Measurements from ENCODE around the gene STXBP4.

GRCh38 chr17:55215711-55216110, 247.1 kb downstream of the STXBP4 start:
- TF ChIP-seq POLR2AphosphoS5 (IDR thresholded peaks at IDR 0.05; ENCODE audit: low read depth, low read length) (no peak), SIN3A (IDR thresholded peaks at IDR 0.05; ENCODE audit: borderline replicate concordance, low read depth, low read length) (no peak), CHD2 (IDR thresholded peaks at IDR 0.05; ENCODE audit: low read length, partially characterized antibody) (no peak), RFX5 (IDR thresholded peaks at IDR 0.05; ENCODE audit: low read length) (no peak), EZH2phosphoT487 (IDR thresholded peaks at IDR 0.05; ENCODE audit: borderline replicate concordance, low read depth) (no peak), TCF12 (IDR thresholded peaks at IDR 0.05) (no peak), RCOR1 (IDR thresholded peaks at IDR 0.05; ENCODE audit: low read length) (no peak), RAD21 (IDR thresholded peaks at IDR 0.05; ENCODE audit: low read length) (no peak), TAF1 (IDR thresholded peaks at IDR 0.05; ENCODE audit: borderline replicate concordance, low read depth, low read length) (no peak), USF1 (IDR thresholded peaks at IDR 0.05; ENCODE audit: borderline replicate concordance, low read depth) (no peak)
- TF ChIP-seq, protein P1, sequence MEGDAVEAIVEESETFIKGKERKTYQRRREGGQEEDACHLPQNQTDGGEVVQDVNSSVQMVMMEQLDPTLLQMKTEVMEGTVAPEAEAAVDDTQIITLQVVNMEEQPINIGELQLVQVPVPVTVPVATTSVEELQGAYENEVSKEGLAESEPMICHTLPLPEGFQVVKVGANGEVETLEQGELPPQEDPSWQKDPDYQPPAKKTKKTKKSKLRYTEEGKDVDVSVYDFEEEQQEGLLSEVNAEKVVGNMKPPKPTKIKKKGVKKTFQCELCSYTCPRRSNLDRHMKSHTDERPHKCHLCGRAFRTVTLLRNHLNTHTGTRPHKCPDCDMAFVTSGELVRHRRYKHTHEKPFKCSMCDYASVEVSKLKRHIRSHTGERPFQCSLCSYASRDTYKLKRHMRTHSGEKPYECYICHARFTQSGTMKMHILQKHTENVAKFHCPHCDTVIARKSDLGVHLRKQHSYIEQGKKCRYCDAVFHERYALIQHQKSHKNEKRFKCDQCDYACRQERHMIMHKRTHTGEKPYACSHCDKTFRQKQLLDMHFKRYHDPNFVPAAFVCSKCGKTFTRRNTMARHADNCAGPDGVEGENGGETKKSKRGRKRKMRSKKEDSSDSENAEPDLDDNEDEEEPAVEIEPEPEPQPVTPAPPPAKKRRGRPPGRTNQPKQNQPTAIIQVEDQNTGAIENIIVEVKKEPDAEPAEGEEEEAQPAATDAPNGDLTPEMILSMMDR (IDR thresholded peaks at IDR 0.05), result no peak
